K562 (cell line): Measurements from ENCODE around the gene ZNF768. TPM values are rescaled to one million over a fixed set of nuclear protein-coding genes. Genes with fewer than 3 reads are reported as not detected.
A peak's percentile ranks its signal among the peaks of the same experiment; 100 is the strongest.

ENCODE experiments used
- CTCF ChIP-seq, 3 experiments: IDR thresholded peaks in 2 of 3; conservative IDR thresholded peaks in 1 of 3; 2 replicates each; pipeline ENCODE4 v1.5.1; 2011 to 2012; ENCODE audit warnings: low read length in 3 of 3, mild to moderate bottlenecking in 3 of 3, control low read depth in 2 of 3, improper control_type of control experiment in 1 of 3, inconsistent platforms in 1 of 3, low read depth in 1 of 3, mixed read lengths in 1 of 3, moderate library complexity in 1 of 3; ENCODE audit not compliant: insufficient read depth in 2 of 3
- E2F3 ChIP-seq: fragments of 250-450 bp; sonication (Bioruptor Pico); IDR thresholded peaks from 2 replicates; pipeline ENCODE4 v1.4.0; 2020; ENCODE audit warnings: mild to moderate bottlenecking
- FOXA1 ChIP-seq: fragments of 450-650 bp; IDR thresholded peaks from 2 replicates; pipeline ENCODE4 v1.6.1; 2016; ENCODE audit warnings: mild to moderate bottlenecking, borderline replicate concordance
- MCM3 ChIP-seq: fragments of 450-650 bp; IDR thresholded peaks from 2 replicates; pipeline ENCODE4 v1.6.1; 2016
- MEIS2 ChIP-seq: fragments of 450-650 bp; IDR thresholded peaks from 2 replicates; pipeline ENCODE4 v1.6.1; 2014; ENCODE audit warnings: mild to moderate bottlenecking; ENCODE audit not compliant: partially characterized antibody
- NUFIP1 ChIP-seq: fragments of 450-650 bp; IDR thresholded peaks from 2 replicates; pipeline ENCODE4 v1.6.1; 2018; ENCODE audit not compliant: partially characterized antibody
- PKNOX1 ChIP-seq: fragments of 450-650 bp; IDR thresholded peaks from 2 replicates; pipeline ENCODE4 v1.6.1; 2016
- POLR2AphosphoS5 ChIP-seq: IDR thresholded peaks from 2 replicates; pipeline ENCODE4 v1.6.1; 2011; ENCODE audit warnings: mild to moderate bottlenecking, low read depth, low read length, moderate library complexity; ENCODE audit not compliant: control insufficient read depth, insufficient read depth
- SMARCA4 ChIP-seq: fragments of 450-650 bp; IDR thresholded peaks from 2 replicates; pipeline ENCODE4 v1.6.1; 2016
- U2AF1 ChIP-seq: fragments of 200-400 bp; formaldehyde crosslinking; optimal IDR thresholded peaks from 2 replicates; pipeline ENCODE3; 2017; ENCODE audit warnings: mild to moderate bottlenecking, low read depth, low read length, moderate library complexity
- ZC3H4 ChIP-seq: sonication (generic); formaldehyde crosslinking; IDR thresholded peaks from 2 replicates; pipeline ENCODE4 v1.9.0; 2021; ENCODE audit warnings: missing genetic modification reagents, borderline replicate concordance
- ZNF696 ChIP-seq: fragments of 250-450 bp; sonication (Bioruptor Pico); conservative IDR thresholded peaks from 2 replicates; pipeline ENCODE4 v1.4.0; 2020; ENCODE audit warnings: mild to moderate bottlenecking, moderate library complexity
- polyA plus RNA-seq, 8 experiments: library from polyadenylated mRNA; depleted of rRNA in 4 of 8; stranded (reverse) in 5 of 8; unstranded in 3 of 8; fragments of >200 nt; fragmentation: Nextera tagmentation in 2 of 8; fragmentation: Illumina TruSeq in 1 of 8; extraction: Ambion mirVana in 2 of 8; extraction: Trizol in 1 of 8; gene quantifications; 2 replicates each; pipeline versions ENCODE4 v1.2.1 to v1.2.3, GENCODE V29; 2011 to 2014; ENCODE audit warnings: inconsistent platforms in 1 of 8, missing spikeins in 1 of 8
- total RNA-seq, 7 experiments: library from RNA; depleted of rRNA in 6 of 7; stranded (reverse); fragments of >200 nt in 6 of 7; fragmentation: Illumina TruSeq in 2 of 7; extraction: Trizol in 2 of 7; gene quantifications; 2 replicates each; pipeline versions ENCODE4 v1.2.1 to v1.2.3, GENCODE V29; 2011 to 2021; ENCODE audit warnings: low replicate concordance in 1 of 7
- TF ChIP-seq, protein P1 (sequence below): IDR thresholded peaks from 3 replicates; pipeline ENCODE4 v1.6.1; 2011; ENCODE audit warnings: borderline replicate concordance, mild to moderate bottlenecking, moderate library complexity; ENCODE audit not compliant: insufficient read length; ENCODE audit errors: extremely low read depth
- TF ChIP-seq, protein P2 (sequence below): sonication (generic); formaldehyde crosslinking; IDR thresholded peaks from 2 replicates; pipeline ENCODE4 v1.8.1; 2022; ENCODE audit warnings: missing genetic modification reagents
- TF ChIP-seq, protein P3 (sequence below): fragments of 150-350 bp; conservative IDR thresholded peaks from 2 replicates; pipeline ENCODE4 v1.6.1; 2014; ENCODE audit warnings: low read length
- TF ChIP-seq, protein P4 (sequence below), 2 experiments: fragments of 450-650 bp in 1 of 2; sonication (generic) in 1 of 2; formaldehyde crosslinking; conservative IDR thresholded peaks; 2 replicates each; pipeline versions ENCODE4 v1.4.0 to v1.8.1; 2020 to 2022; ENCODE audit warnings: mild to moderate bottlenecking in 1 of 2, missing genetic modification reagents in 1 of 2

ZNF768 gene
- total and polyA plus RNA-seq, 9 of the 15 experiments (the other 6 are each of a cell fraction or from before 2014, with no cell fraction given): 0.13 to 50.7 (median 26.9) TPM

DNA sequence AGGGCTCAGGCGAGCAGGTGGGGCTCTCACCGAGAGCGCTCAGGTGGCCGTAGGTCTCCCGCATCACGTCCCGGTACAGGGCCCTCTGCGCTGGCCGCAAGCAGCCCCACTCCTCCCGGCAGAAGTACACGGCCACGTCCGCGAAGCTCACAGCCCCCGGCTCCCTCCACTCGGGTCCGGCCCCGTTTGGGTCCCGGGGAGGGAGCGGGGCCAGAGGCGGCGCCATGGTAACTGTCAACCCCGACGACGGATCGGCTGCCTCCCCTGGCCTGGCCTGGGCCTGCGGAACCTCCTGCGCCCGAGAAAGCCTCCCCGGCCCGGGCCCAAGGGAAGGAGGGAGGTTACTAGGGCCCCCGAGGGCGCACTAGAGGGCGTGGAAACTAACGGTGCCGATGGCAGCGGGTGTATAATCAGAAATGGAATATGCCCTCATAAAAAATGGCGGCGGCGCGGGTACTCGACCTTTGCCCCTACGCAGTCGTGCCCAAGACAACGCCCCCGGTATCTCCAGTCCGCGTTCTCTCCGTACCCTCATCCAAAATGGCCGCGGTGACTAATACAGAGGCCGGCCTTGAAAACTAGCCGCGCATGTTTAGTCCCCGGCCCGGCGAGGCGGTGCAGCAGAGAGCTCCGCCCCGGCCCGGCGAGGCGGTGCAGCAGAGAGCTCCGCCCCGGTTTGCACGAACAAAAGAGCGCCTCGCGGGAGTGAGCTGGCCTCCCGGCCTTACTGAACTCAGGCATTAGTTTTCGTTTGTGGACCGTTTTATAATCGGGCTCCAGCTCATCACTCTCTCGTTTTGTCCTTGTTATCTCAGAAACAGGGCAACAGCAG, 31.8 kb upstream of the ZNF768 start, which contains the start of gene ZNF764 (continued):
- TF ChIP-seq, protein P1, sequence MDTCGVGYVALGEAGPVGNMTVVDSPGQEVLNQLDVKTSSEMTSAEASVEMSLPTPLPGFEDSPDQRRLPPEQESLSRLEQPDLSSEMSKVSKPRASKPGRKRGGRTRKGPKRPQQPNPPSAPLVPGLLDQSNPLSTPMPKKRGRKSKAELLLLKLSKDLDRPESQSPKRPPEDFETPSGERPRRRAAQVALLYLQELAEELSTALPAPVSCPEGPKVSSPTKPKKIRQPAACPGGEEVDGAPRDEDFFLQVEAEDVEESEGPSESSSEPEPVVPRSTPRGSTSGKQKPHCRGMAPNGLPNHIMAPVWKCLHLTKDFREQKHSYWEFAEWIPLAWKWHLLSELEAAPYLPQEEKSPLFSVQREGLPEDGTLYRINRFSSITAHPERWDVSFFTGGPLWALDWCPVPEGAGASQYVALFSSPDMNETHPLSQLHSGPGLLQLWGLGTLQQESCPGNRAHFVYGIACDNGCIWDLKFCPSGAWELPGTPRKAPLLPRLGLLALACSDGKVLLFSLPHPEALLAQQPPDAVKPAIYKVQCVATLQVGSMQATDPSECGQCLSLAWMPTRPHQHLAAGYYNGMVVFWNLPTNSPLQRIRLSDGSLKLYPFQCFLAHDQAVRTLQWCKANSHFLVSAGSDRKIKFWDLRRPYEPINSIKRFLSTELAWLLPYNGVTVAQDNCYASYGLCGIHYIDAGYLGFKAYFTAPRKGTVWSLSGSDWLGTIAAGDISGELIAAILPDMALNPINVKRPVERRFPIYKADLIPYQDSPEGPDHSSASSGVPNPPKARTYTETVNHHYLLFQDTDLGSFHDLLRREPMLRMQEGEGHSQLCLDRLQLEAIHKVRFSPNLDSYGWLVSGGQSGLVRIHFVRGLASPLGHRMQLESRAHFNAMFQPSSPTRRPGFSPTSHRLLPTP: no peak
- TF ChIP-seq POLR2AphosphoS5 (0 out of 2 replicates have a peak, but pooled peaks have one; percentile 36), ZNF696 (CRISPR knock-in tag) (no peak), CTCF (IDR thresholded peaks at IDR 0.05 in 2 of 3, conservative IDR thresholded peaks at IDR 0.05 in 1 of 3; ENCODE audit: insufficient read depth in 2 of 3, low read depth in 1 of 3, low read length in 3 of 3) (no peak; a peak in 1 of 6 replicates), PKNOX1 (peak; percentile 48; the same call in 1 of the 2 replicates), MCM3 (no peak), U2AF1 (no peak), MEIS2 (no peak), FOXA1 (no peak), E2F3 (CRISPR knock-in tag) (no peak), ZC3H4 (peak; percentile 54; the same call in 1 of the 2 replicates), SMARCA4 (no peak), NUFIP1 (no peak)
- TF ChIP-seq, protein P2, sequence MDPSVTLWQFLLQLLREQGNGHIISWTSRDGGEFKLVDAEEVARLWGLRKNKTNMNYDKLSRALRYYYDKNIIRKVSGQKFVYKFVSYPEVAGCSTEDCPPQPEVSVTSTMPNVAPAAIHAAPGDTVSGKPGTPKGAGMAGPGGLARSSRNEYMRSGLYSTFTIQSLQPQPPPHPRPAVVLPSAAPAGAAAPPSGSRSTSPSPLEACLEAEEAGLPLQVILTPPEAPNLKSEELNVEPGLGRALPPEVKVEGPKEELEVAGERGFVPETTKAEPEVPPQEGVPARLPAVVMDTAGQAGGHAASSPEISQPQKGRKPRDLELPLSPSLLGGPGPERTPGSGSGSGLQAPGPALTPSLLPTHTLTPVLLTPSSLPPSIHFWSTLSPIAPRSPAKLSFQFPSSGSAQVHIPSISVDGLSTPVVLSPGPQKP (CRISPR knock-in tag): no peak
- TF ChIP-seq, protein P3, sequence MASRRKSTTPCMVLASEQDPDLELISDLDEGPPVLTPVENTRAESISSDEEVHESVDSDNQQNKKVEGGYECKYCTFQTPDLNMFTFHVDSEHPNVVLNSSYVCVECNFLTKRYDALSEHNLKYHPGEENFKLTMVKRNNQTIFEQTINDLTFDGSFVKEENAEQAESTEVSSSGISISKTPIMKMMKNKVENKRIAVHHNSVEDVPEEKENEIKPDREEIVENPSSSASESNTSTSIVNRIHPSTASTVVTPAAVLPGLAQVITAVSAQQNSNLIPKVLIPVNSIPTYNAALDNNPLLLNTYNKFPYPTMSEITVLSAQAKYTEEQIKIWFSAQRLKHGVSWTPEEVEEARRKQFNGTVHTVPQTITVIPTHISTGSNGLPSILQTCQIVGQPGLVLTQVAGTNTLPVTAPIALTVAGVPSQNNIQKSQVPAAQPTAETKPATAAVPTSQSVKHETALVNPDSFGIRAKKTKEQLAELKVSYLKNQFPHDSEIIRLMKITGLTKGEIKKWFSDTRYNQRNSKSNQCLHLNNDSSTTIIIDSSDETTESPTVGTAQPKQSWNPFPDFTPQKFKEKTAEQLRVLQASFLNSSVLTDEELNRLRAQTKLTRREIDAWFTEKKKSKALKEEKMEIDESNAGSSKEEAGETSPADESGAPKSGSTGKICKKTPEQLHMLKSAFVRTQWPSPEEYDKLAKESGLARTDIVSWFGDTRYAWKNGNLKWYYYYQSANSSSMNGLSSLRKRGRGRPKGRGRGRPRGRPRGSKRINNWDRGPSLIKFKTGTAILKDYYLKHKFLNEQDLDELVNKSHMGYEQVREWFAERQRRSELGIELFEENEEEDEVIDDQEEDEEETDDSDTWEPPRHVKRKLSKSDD: 0 out of 2 replicates have a peak, but pooled peaks have one; percentile 58
- TF ChIP-seq, protein P4, sequence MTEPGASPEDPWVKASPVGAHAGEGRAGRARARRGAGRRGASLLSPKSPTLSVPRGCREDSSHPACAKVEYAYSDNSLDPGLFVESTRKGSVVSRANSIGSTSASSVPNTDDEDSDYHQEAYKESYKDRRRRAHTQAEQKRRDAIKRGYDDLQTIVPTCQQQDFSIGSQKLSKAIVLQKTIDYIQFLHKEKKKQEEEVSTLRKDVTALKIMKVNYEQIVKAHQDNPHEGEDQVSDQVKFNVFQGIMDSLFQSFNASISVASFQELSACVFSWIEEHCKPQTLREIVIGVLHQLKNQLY (CRISPR knock-in tag; conservative IDR thresholded peaks at IDR 0.05): no peak; a peak in 1 of 4 replicates
